COLO668 (cell line): ENCODE measurements around the gene GIGYF1.

Source experiments
- DNase-seq: peaks from one replicate; lab custom pipeline; 2025; ENCODE audit not compliant: unreplicated experiment; lab: John Stamatoyannopoulos, UW

The GIGYF1 gene

GRCh38 chr7:100685631-100686145, 8.4 kb downstream of the GIGYF1 start:
- DNase-seq, result no peak

GRCh38 chr7:100685049-100685605, 8.9 kb downstream of the GIGYF1 start:
- no peak for DNase-seq

GRCh38 chr7:100684534-100685042, 9.5 kb downstream of the GIGYF1 start:
- DNase-seq, result no peak

GRCh38 chr7:100683659-100684533, 10.2 kb downstream of the GIGYF1 start:
- no peak for DNase-seq

- DNase-seq, result no peak
Observed at GRCh38 chr7:100682991-100683658, 10.9 kb downstream of the GIGYF1 start.

- no peak for DNase-seq
Observed at GRCh38 chr7:100682228-100682741, 11.8 kb downstream of the GIGYF1 start.

- no peak for DNase-seq
Observed at GRCh38 chr7:100681491-100682227, 12.4 kb downstream of the GIGYF1 start.

- no peak for DNase-seq
Observed at GRCh38 chr7:100680576-100681271, 13.3 kb downstream of the GIGYF1 start.

GRCh38 chr7:100679927-100680575, 14.0 kb downstream of the GIGYF1 start:
- DNase-seq, result no peak

- no peak for DNase-seq
Observed at GRCh38 chr7:100679129-100679926, 14.7 kb downstream of the GIGYF1 start.

GRCh38 chr7:100678291-100678984, 15.6 kb downstream of the GIGYF1 start:
- no peak for DNase-seq

- no peak for DNase-seq
Observed at GRCh38 chr7:100677308-100678267, 16.5 kb downstream of the GIGYF1 start.

GRCh38 chr7:100676501-100677306, 17.3 kb downstream of the GIGYF1 start:
- no peak for DNase-seq

GRCh38 chr7:100675581-100676350, 18.3 kb downstream of the GIGYF1 start:
- DNase-seq, result peak; percentile 56

GRCh38 chr7:100675105-100675451, 19.0 kb downstream of the GIGYF1 start:
- DNase-seq, result peak; percentile 51
